Spleen (tissue), 7 donors: ENCODE measurements around the gene TRMT10B.

ENCODE experiments used
- POLR2A ChIP-seq, 3 donors: fragments of 450-650 bp; IDR thresholded peaks; one replicate each; pipeline ENCODE4 v1.5.1; 2017; ENCODE audit warnings: antibody characterized with exemption in 3 of 3, mild to moderate bottlenecking in 1 of 3
- POLR2AphosphoS5 ChIP-seq, 3 donors: sonication (generic); formaldehyde crosslinking; IDR thresholded peaks; one replicate each; pipeline ENCODE4 v1.5.1; 2017; ENCODE audit warnings: antibody characterized with exemption in 3 of 3
- TF ChIP-seq, protein P1 (sequence below), 11 experiments: fragments of 200-600 bp in 7 of 11; fragments of 450-650 bp in 4 of 11; sonication (generic) in 4 of 11; IDR thresholded peaks in 8 of 11; conservative IDR thresholded peaks in 3 of 11; 1 replicate in 7 of 11; 2 replicates in 4 of 11; pipeline versions ENCODE4 v1.4.0 to v1.8.0; 2016 to 2021; ENCODE audit warnings: antibody characterized with exemption in 11 of 11, inconsistent platforms in 4 of 11, mild to moderate bottlenecking in 1 of 11
- donor health status: DM: no; HTN: no; CAD: no; lungs with moderate emphysema.
- donor health status: DM: no; HTN: no; CAD: no.
- donor health status: DM: no; HTN: no; CAD: no.

DNA sequence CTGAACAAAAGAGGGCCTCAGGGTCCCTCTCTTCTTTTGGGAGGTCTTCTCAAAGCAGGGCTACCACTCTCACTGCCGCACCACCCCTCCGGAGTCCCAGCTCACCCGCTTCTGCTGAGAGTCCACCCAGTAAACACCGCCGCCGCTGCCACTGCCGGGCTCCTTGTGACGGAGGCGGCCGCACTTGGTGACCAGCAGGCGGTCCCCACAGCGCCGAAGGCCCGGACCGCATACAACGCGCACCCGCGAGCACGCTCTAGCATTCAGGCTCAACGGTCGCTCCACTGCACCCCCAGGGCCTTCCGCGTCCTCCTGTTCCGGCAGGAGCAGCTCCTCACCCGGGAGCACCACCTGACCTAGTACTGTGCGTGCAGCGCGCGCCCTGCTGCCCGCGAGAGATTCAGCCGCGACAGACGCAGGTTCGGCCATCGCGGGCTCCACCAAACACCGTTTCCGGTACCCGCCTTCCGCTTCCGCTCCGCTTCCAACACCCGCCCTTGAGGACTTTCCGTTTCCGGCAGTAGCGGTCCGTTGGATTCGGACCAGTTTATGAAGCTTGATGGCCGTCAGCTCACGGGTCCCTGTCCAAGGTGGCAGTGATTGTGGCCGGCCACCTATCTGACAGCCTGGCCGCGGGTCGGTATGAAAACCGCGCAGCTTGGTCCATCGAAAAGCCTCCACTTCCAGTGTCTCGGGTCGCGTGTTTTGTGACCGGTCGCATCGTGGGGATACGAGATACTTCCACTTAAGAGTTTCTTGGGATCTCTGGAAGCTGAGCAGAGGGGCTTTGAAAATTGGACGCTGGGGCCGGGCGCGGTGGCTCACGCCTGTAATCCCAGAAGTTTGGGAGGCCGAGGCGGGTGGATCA lies 31.2 kb downstream of the TRMT10B start, which contains the start of gene EXOSC3:
- TF ChIP-seq, protein P1, sequence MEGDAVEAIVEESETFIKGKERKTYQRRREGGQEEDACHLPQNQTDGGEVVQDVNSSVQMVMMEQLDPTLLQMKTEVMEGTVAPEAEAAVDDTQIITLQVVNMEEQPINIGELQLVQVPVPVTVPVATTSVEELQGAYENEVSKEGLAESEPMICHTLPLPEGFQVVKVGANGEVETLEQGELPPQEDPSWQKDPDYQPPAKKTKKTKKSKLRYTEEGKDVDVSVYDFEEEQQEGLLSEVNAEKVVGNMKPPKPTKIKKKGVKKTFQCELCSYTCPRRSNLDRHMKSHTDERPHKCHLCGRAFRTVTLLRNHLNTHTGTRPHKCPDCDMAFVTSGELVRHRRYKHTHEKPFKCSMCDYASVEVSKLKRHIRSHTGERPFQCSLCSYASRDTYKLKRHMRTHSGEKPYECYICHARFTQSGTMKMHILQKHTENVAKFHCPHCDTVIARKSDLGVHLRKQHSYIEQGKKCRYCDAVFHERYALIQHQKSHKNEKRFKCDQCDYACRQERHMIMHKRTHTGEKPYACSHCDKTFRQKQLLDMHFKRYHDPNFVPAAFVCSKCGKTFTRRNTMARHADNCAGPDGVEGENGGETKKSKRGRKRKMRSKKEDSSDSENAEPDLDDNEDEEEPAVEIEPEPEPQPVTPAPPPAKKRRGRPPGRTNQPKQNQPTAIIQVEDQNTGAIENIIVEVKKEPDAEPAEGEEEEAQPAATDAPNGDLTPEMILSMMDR (IDR thresholded peaks at IDR 0.05 in 8 of 11, conservative IDR thresholded peaks at IDR 0.05 in 3 of 11) = peak in 4 of 11 experiments; percentile 15 to 31 (median 21)
- TF ChIP-seq POLR2A (IDR thresholded peaks at IDR 0.05) = peak in 2 of 3 donors; percentile 9 to 21
- peak; percentile 95 to 97 (median 97) for TF ChIP-seq POLR2AphosphoS5 (IDR thresholded peaks at IDR 0.05)
